Astrocyte (in vitro differentiated cells and primary cell): ENCODE results near the gene SAMHD1. TPM values are rescaled to one million over a fixed set of nuclear protein-coding genes. Genes with fewer than 3 reads are reported as not detected.

ENCODE experiments used
- DNase-seq: peaks from one replicate; pipeline ENCODE4 v3.0.0-alpha.2; 2010; ENCODE audit warnings: low read depth
- FAIRE-seq: peaks from 2 replicates; lab custom pipeline; 2011; peaks lifted over from hg19 to GRCh38; lab: Jason Lieb, UNC
- H2AFZ ChIP-seq: 2 replicates; pipeline ENCODE4 v1.6.0; 2012; ENCODE audit warnings: low read depth, low read length, inconsistent platforms
- H3K27ac ChIP-seq: 2 replicates; pipeline ENCODE4 v1.5.1; 2011; ENCODE audit warnings: low read depth, low read length, inconsistent platforms
- H3K27me3 ChIP-seq: 2 replicates; pipeline ENCODE4 v1.6.0; 2011; ENCODE audit warnings: low read length, inconsistent platforms; ENCODE audit not compliant: insufficient read depth
- H3K36me3 ChIP-seq: 2 replicates; pipeline ENCODE4 v1.5.1; 2011; ENCODE audit warnings: low read length, inconsistent platforms; ENCODE audit not compliant: insufficient read depth
- H3K4me1 ChIP-seq: 2 replicates; pipeline ENCODE4 v1.5.1; 2011; ENCODE audit warnings: low read length, inconsistent platforms; ENCODE audit not compliant: insufficient read depth
- H3K4me2 ChIP-seq: 2 replicates; pipeline ENCODE4 v1.6.0; 2012; ENCODE audit warnings: low read length, inconsistent platforms
- H3K4me3 ChIP-seq: 2 replicates; pipeline ENCODE4 v1.5.1; 2011; ENCODE audit warnings: low read depth, mild to moderate bottlenecking, low read length, inconsistent platforms; ENCODE audit not compliant: insufficient read depth
- H3K79me2 ChIP-seq: 2 replicates; pipeline ENCODE4 v1.6.0; 2012; ENCODE audit warnings: mild to moderate bottlenecking, low read length, inconsistent platforms; ENCODE audit not compliant: insufficient read depth
- H3K9ac ChIP-seq: 2 replicates; pipeline ENCODE4 v1.6.0; 2012; ENCODE audit warnings: mild to moderate bottlenecking, low read length, inconsistent platforms
- H3K9me3 ChIP-seq: 2 replicates; pipeline ENCODE4 v1.5.1; 2012; ENCODE audit warnings: low read depth, mild to moderate bottlenecking, low read length, inconsistent platforms; ENCODE audit not compliant: insufficient read depth
- H4K20me1 ChIP-seq: 2 replicates; pipeline ENCODE4 v1.6.0; 2012; ENCODE audit warnings: low read length, inconsistent platforms; ENCODE audit not compliant: insufficient read depth
- H3K27ac Mint-ChIP-seq: one replicate; pipeline ENCODE4 v1.8.0; 2021; ENCODE audit warnings: mild to moderate bottlenecking, mixed read lengths; ENCODE audit not compliant: unreplicated experiment
- H3K27me3 Mint-ChIP-seq: one replicate; pipeline ENCODE4 v1.8.0; 2021; ENCODE audit warnings: low read depth, mixed read lengths; ENCODE audit not compliant: unreplicated experiment
- H3K36me3 Mint-ChIP-seq: one replicate; pipeline ENCODE4 v1.8.0; 2021; ENCODE audit warnings: low read depth, mixed read lengths; ENCODE audit not compliant: unreplicated experiment
- H3K4me1 Mint-ChIP-seq: one replicate; pipeline ENCODE4 v1.8.0; 2021; ENCODE audit warnings: low read depth, mixed read lengths; ENCODE audit not compliant: unreplicated experiment
- H3K4me3 Mint-ChIP-seq: one replicate; pipeline ENCODE4 v1.8.0; 2021; ENCODE audit warnings: mild to moderate bottlenecking, moderate library complexity, mixed read lengths; ENCODE audit not compliant: unreplicated experiment
- H3K9me3 Mint-ChIP-seq: one replicate; pipeline ENCODE4 v1.8.0; 2021; ENCODE audit warnings: mild to moderate bottlenecking, mixed read lengths; ENCODE audit not compliant: unreplicated experiment
- EZH2 ChIP-seq: IDR thresholded peaks from 2 replicates; pipeline ENCODE4 v1.6.1; 2012; ENCODE audit warnings: mild to moderate bottlenecking, low read length, inconsistent platforms; ENCODE audit not compliant: insufficient read depth
- total RNA-seq: library from RNA; stranded (reverse); gene quantifications from 2 replicates; pipeline ENCODE4 v1.2.1, GENCODE V29; 2021
- TF ChIP-seq, protein P1 (sequence below): IDR thresholded peaks from 2 replicates; pipeline ENCODE4 v1.5.1; 2011; ENCODE audit warnings: low read depth, mild to moderate bottlenecking, inconsistent platforms, low read length, moderate library complexity; ENCODE audit not compliant: insufficient read depth

Gene SAMHD1
- total RNA-seq, 1 donor from 2014 or later: 99.7 TPM

DNA sequence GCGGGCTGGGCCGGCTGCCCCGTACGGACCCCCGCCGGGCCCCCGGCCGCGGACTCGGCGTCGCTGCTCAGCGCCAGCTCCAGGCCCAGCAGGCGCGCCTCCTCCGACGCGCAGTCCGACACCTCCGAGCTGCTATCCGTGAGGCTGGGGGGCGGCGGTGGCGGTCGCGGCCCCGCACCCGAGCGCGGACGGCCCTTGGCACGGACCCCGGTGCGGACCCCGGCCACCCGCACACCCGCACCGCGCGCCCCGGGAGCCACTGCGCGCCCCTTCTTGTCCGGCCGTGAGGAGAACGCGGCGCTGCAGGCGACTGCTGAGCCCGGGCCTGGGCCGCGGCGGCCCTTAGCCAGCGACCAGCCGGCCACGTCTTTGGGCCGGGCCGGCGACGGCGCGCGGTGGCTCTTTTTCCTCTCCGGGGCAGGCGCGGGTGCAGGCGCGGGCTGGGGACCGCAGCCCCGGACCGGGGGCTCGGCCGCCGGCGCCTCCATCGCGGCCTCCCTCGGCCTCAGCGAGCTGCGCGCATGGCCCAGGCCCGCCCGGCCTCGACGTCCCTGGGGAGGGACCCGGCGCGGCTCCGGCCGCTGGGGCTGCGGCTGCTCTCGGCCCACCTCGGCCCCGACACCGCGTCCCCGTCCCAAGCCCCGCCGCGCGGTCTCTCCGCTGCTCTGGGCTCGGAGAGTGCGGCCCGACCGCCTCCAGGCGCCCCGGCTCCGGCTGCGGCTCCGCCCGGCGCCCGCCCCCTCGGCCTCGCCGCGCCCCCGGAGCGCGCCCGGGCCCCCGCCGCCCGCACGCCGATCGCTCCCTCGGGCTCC lies 88.4 kb downstream of the SAMHD1 start:
- no peak for DNase-seq

DNA sequence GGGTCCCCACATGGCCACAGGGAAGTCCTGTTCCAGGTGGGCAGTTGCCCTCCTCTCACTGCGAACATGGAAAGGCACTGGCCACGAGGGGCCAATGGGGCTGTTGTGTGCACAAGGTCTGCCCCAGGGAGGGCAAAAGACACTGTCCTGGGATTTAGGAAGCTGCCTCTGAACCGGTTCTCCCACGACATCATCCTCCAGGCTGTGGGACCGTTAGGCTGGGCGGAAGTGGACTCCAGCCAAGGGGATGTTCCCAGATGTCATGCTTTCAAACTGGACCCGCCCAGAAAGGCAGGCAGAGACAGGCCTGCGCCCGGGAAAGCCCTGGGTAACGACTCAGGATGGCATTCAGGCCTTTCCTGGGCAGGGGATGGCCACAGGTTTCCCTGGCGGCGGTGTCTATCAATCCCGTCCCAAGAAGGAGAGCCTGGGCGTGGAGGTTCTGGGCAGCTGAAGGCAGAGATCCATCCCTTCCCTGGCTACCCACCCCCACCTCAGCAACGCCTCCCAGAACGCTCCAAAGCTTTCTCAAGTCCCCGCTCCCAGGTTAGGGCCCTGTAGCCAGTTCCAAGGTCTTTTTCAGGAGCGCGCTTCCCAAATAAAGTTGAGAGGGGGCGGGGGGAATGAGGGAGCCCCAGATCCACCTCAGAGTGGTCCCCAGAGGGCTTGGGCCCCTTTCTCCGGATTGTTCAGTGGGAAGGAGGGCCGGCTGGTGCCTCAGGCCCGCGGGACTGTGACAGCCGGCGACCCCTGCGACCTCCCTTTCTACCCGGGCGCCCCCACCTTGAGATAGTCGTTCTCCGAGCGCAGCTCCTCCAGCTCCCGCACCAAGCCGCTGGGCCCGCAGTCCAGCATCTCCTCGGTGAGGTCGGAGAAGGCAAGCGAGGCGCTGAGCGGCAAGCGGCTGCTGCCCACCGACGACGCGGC lies 89.4 kb downstream of the SAMHD1 start:
- peaks cover 8% of the 10 kb centered on the region for H3K27me3 Mint-ChIP-seq
- H3K9ac ChIP-seq: peak overlapping the region; percentile 75
- H3K4me3 Mint-ChIP-seq: peak overlapping the region; percentile 89
- no peaks in the 10 kb centered on the region for H3K9me3 ChIP-seq
- peaks cover 60% of the 10 kb centered on the region for H3K79me2 ChIP-seq
- peaks cover 37% of the 10 kb centered on the region for H3K4me1 ChIP-seq
- peaks cover 3% of the 10 kb centered on the region for H3K9me3 Mint-ChIP-seq
- peaks cover 25% of the 10 kb centered on the region for H3K4me1 Mint-ChIP-seq
- peak; percentile 66 for DNase-seq
- peak overlapping the region; percentile 78 for H3K4me3 ChIP-seq
- peak overlapping the region; percentile 79 for H3K27ac Mint-ChIP-seq
- H3K27ac ChIP-seq: peak overlapping the region; percentile 58
- no peaks in the 10 kb centered on the region for H3K27me3 ChIP-seq
- peak overlapping the region; percentile 68 for H2AFZ ChIP-seq
- FAIRE-seq: no peak
- peaks cover 5% of the 10 kb centered on the region for H3K36me3 Mint-ChIP-seq
- no peaks in the 10 kb centered on the region for H3K36me3 ChIP-seq
- peaks cover 53% of the 10 kb centered on the region for H4K20me1 ChIP-seq
- H3K4me2 ChIP-seq: peak overlapping the region; percentile 92
- TF ChIP-seq, protein P1, sequence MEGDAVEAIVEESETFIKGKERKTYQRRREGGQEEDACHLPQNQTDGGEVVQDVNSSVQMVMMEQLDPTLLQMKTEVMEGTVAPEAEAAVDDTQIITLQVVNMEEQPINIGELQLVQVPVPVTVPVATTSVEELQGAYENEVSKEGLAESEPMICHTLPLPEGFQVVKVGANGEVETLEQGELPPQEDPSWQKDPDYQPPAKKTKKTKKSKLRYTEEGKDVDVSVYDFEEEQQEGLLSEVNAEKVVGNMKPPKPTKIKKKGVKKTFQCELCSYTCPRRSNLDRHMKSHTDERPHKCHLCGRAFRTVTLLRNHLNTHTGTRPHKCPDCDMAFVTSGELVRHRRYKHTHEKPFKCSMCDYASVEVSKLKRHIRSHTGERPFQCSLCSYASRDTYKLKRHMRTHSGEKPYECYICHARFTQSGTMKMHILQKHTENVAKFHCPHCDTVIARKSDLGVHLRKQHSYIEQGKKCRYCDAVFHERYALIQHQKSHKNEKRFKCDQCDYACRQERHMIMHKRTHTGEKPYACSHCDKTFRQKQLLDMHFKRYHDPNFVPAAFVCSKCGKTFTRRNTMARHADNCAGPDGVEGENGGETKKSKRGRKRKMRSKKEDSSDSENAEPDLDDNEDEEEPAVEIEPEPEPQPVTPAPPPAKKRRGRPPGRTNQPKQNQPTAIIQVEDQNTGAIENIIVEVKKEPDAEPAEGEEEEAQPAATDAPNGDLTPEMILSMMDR: no peak
- TF ChIP-seq EZH2: no peak

More for the DNA sequence above, 88.4 kb downstream of the SAMHD1 start:
- Mint-ChIP-seq H3K4me1 (peaks cover 19% of the 10 kb centered on the region), H3K9me3 (peaks cover 3% of the 10 kb centered on the region), H3K27me3 (peaks cover 8% of the 10 kb centered on the region), H3K4me3 (no peak overlapping the region), H3K27ac (no peak overlapping the region), H3K36me3 (peaks cover 5% of the 10 kb centered on the region)
- no peak for FAIRE-seq
- Histone ChIP-seq H2AFZ (peak overlapping the region; percentile 41), H3K4me1 (peaks cover 31% of the 10 kb centered on the region), H3K9ac (peak overlapping the region; percentile 75), H3K27ac (peak overlapping the region; percentile 50), H3K4me2 (peak overlapping the region; percentile 92), H3K9me3 (no peaks in the 10 kb centered on the region), H3K36me3 (no peaks in the 10 kb centered on the region), H4K20me1 (peaks cover 44% of the 10 kb centered on the region), H3K27me3 (no peaks in the 10 kb centered on the region), H3K4me3 (peak overlapping the region; percentile 78), H3K79me2 (peaks cover 51% of the 10 kb centered on the region)
- TF ChIP-seq EZH2: no peak
- TF ChIP-seq, protein P1: no peak
